ENCODE results near the gene HDAC8.

- TF ChIP-seq CTCF (IDR thresholded peaks at IDR 0.05 in 4 of 5, conservative IDR thresholded peaks at IDR 0.05 in 1 of 5) (no peak), POLR2A (IDR thresholded peaks at IDR 0.05) (no peak)
Observed at GRCh38 chrX:72470532-72471223, 102.0 kb downstream of the HDAC8 start.

All from gastrocnemius medialis (tissue), 4 donors.